K562 (cell line): ENCODE results near the gene IFT25. TPM values are rescaled to one million over a fixed set of nuclear protein-coding genes. Genes with fewer than 3 reads are reported as not detected.
A peak's percentile ranks its signal among the peaks of the same experiment; 100 is the strongest.

ENCODE experiments used
- ATAC-seq: fragments of 200-7000 bp; cut with Tn5 transposase; 3 replicates; pipeline ENCODE4 v1.9.1; 2020; ENCODE audit warnings: moderate library complexity
- BruUV-seq: library from RNA; stranded (reverse); fragments of 400-500 nt; replicated peaks from 2 replicates; lab custom pipeline; 2021; lab: Mats Ljungman, UMichigan
- CTCF ChIA-PET: fragments of 300-600 bp; formaldehyde crosslinking; extraction: SDS; loops from one replicate; lab custom pipeline; 2021; ENCODE audit warnings: low intra/inter-chr PET ratio; lab: Yijun Ruan, JAX
- POLR2A ChIA-PET: fragments of 300-600, 350-650 bp; sonication (Branson Sonifier 250); formaldehyde crosslinking; extraction: SDS; loops from one replicate; lab custom pipeline; 2021; ENCODE audit warnings: antibody characterized with exemption, inconsistent platforms; lab: Yijun Ruan, JAX
- DNase-seq, 4 experiments: peaks; one replicate each; pipeline versions ENCODE4 v3.0.0 to v3.0.0-alpha.2; 2011 to 2018; ENCODE audit warnings: low spot score in 3 of 4, mixed read lengths in 3 of 4; ENCODE audit errors: extremely low read depth in 1 of 4
- FAIRE-seq: peaks from 2 replicates; lab custom pipeline; 2011; peaks lifted over from hg19 to GRCh38; lab: Jason Lieb, UNC
- H2AFZ ChIP-seq: 2 replicates; pipeline ENCODE4 v1.6.0; 2011; ENCODE audit warnings: low read depth, low read length, control low read depth, inconsistent platforms
- H3K27ac ChIP-seq: fragments of 200-600 bp; 3 replicates; pipeline ENCODE4 v1.8.0; 2011; ENCODE audit warnings: low read depth, mild to moderate bottlenecking, control low read depth, inconsistent platforms, low read length, moderate library complexity, mixed read lengths; ENCODE audit errors: extremely low read depth
- H3K27me3 ChIP-seq, 2 experiments: fragments of 300-600 bp in 1 of 2; 2 replicates in 1 of 2; 3 replicates in 1 of 2; pipeline versions ENCODE4 v1.6.0 to v1.8.0; 2011; ENCODE audit warnings: inconsistent platforms in 2 of 2, low read length in 2 of 2, mild to moderate bottlenecking in 1 of 2, mixed read lengths in 1 of 2, moderate library complexity in 1 of 2; ENCODE audit not compliant: control insufficient read depth in 2 of 2, insufficient read depth in 2 of 2
- H3K36me3 ChIP-seq: fragments of 300-600 bp; 3 replicates; pipeline ENCODE4 v1.8.0; 2011; ENCODE audit warnings: mild to moderate bottlenecking, low read length, inconsistent platforms; ENCODE audit not compliant: control insufficient read depth, insufficient read depth
- H3K4me1 ChIP-seq, 2 experiments: fragments of 200-600 bp in 1 of 2; replicated peaks in 1 of 2; 2 replicates in 1 of 2; 3 replicates in 1 of 2; pipeline versions ENCODE4 v1.5.1 to v1.8.0; 2011; ENCODE audit warnings: inconsistent platforms in 2 of 2, low read length in 2 of 2, mild to moderate bottlenecking in 1 of 2, mixed read lengths in 1 of 2, moderate library complexity in 1 of 2; ENCODE audit not compliant: control insufficient read depth in 2 of 2, insufficient read depth in 2 of 2
- H3K4me2 ChIP-seq: 2 replicates; pipeline ENCODE4 v1.6.1; 2011; ENCODE audit warnings: low read length, control low read depth, inconsistent platforms, mixed read lengths; ENCODE audit not compliant: insufficient read depth
- H3K4me3 ChIP-seq: fragments of 200-600 bp; sonication (generic), shearing (Covaris generic); 2 replicates; pipeline ENCODE4 v1.5.1; 2016; ENCODE audit warnings: control low read depth, inconsistent platforms
- H3K79me2 ChIP-seq: fragments of 200-600 bp; 3 replicates; pipeline ENCODE4 v1.8.0; 2011; ENCODE audit warnings: low read length, inconsistent platforms; ENCODE audit not compliant: control insufficient read depth, insufficient read depth
- H3K9ac ChIP-seq, 2 experiments: 2 replicates each; pipeline versions ENCODE4 v1.6.0 to v1.6.1; 2011; ENCODE audit warnings: low read depth in 2 of 2, low read length in 2 of 2, control low read depth in 1 of 2, inconsistent platforms in 1 of 2, mild to moderate bottlenecking in 1 of 2, mixed read lengths in 1 of 2; ENCODE audit not compliant: insufficient read depth in 1 of 2
- H3K9me1 ChIP-seq: one replicate; pipeline ENCODE4 v1.6.0; 2011; ENCODE audit warnings: inconsistent platforms, mild to moderate bottlenecking, low read length, moderate library complexity; ENCODE audit not compliant: control insufficient read depth, insufficient read depth
- H3K9me3 ChIP-seq: replicated peaks from 2 replicates; pipeline ENCODE4 v1.5.1; 2011; ENCODE audit warnings: low read depth, low read length, inconsistent platforms; ENCODE audit not compliant: control insufficient read depth, insufficient read depth
- H4K20me1 ChIP-seq: replicated peaks from 2 replicates; pipeline ENCODE4 v1.6.1; 2011; ENCODE audit warnings: low read length, inconsistent platforms, mixed read lengths; ENCODE audit not compliant: control insufficient read depth, insufficient read depth
- BDP1 ChIP-seq: IDR thresholded peaks from 3 replicates; pipeline ENCODE4 v1.6.1; 2011; ENCODE audit not compliant: insufficient read length, insufficient read depth
- BHLHE40 ChIP-seq: IDR thresholded peaks from 2 replicates; pipeline ENCODE4 v1.6.1; 2011; ENCODE audit warnings: low read length, improper control_type of control experiment
- CBFA2T3 ChIP-seq: fragments of 450-650 bp; IDR thresholded peaks from 2 replicates; pipeline ENCODE4 v1.6.1; 2017
- ESRRA ChIP-seq: fragments of 450-650 bp; IDR thresholded peaks from 2 replicates; pipeline ENCODE4 v1.6.1; 2014; ENCODE audit warnings: low read depth, mild to moderate bottlenecking, moderate library complexity, borderline replicate concordance
- ETS2 ChIP-seq: IDR thresholded peaks from 2 replicates; pipeline ENCODE4 v1.6.1; 2016; ENCODE audit warnings: borderline replicate concordance, missing genetic modification characterization, mild to moderate bottlenecking, moderate library complexity, missing compliant biosample characterization; ENCODE audit not compliant: poor library complexity, severe bottlenecking
- GATAD2A ChIP-seq: fragments of 450-650 bp; IDR thresholded peaks from 2 replicates; pipeline ENCODE4 v1.6.1; 2017
- KDM5B ChIP-seq: fragments of 200-600 bp; sonication (generic); IDR thresholded peaks from 2 replicates; pipeline ENCODE4 v1.6.1; 2012; ENCODE audit warnings: low read depth, mild to moderate bottlenecking, moderate library complexity, low read length, control low read depth, inconsistent platforms; ENCODE audit not compliant: insufficient replicate concordance
- MCM3 ChIP-seq: fragments of 450-650 bp; IDR thresholded peaks from 2 replicates; pipeline ENCODE4 v1.6.1; 2016
- MTA1 ChIP-seq: fragments of 450-650 bp; IDR thresholded peaks from 2 replicates; pipeline ENCODE4 v1.6.1; 2017; ENCODE audit warnings: borderline replicate concordance
- MYC ChIP-seq, 2 experiments: fragments of 250-450 bp in 1 of 2; sonication (Bioruptor Pico) in 1 of 2; IDR thresholded peaks; 2 replicates each; pipeline versions ENCODE4 v1.5.1 to v1.6.1; 2012 to 2021; ENCODE audit warnings: low read depth in 2 of 2, borderline replicate concordance in 1 of 2, improper control_type of control experiment in 1 of 2, low read length in 1 of 2, mild to moderate bottlenecking in 1 of 2, moderate library complexity in 1 of 2
- YY1 ChIP-seq, 3 experiments: IDR thresholded peaks; 2 replicates each; pipeline ENCODE4 v1.6.1; 2011; ENCODE audit warnings: low read length in 2 of 3, mild to moderate bottlenecking in 2 of 3, moderate library complexity in 2 of 3, borderline replicate concordance in 1 of 3, control low read depth in 1 of 3, low read depth in 1 of 3; ENCODE audit not compliant: insufficient read depth in 3 of 3, insufficient replicate concordance in 2 of 3, control insufficient read depth in 1 of 3, insufficient read length in 1 of 3; ENCODE audit errors: extremely low read depth in 1 of 3
- ZNF354B ChIP-seq: fragments of 250-450 bp; sonication (Bioruptor Pico); IDR thresholded peaks from 2 replicates; pipeline ENCODE4 v1.4.0; 2020
- ZNF561 ChIP-seq: fragments of 450-650 bp; formaldehyde crosslinking; conservative IDR thresholded peaks from 2 replicates; pipeline ENCODE4 v1.4.0; 2020; ENCODE audit warnings: mild to moderate bottlenecking, moderate library complexity
- ZNF778 ChIP-seq: fragments of 450-650 bp; formaldehyde crosslinking; IDR thresholded peaks from 2 replicates; pipeline ENCODE4 v1.4.0; 2020; ENCODE audit warnings: mild to moderate bottlenecking, moderate library complexity
- WGBS: fragments of 100-300 bp; shearing (Covaris generic); methylation state at CpG from one replicate; pipeline ENCODE4 v1.1.6; 2016; ENCODE audit warnings: low coverage, mixed read lengths; ENCODE audit not compliant: insufficient coverage; ENCODE audit errors: missing lambda C conversion rate; 5-methylcytosine and 5-hydroxymethylcytosine counted together
- in situ Hi-C: fragments of 300-500 bp; cut with MboI; formaldehyde crosslinking; loops from 4 replicates; pipeline ENCODE4 v1.15.0; 2018; ENCODE audit warnings: inconsistent platforms, mixed read lengths
- intact Hi-C: fragments of 100-400 bp; cut with micrococcal nuclease; formaldehyde crosslinking; loops from 2 replicates; pipeline ENCODE4 v1.14.2; 2022
- polyA plus RNA-seq, 8 experiments: library from polyadenylated mRNA; depleted of rRNA in 4 of 8; stranded (reverse) in 5 of 8; unstranded in 3 of 8; fragments of >200 nt; fragmentation: Nextera tagmentation in 2 of 8; fragmentation: Illumina TruSeq in 1 of 8; extraction: Ambion mirVana in 2 of 8; extraction: Trizol in 1 of 8; gene quantifications; 2 replicates each; pipeline versions ENCODE4 v1.2.1 to v1.2.3, GENCODE V29; 2011 to 2014; ENCODE audit warnings: inconsistent platforms in 1 of 8, missing spikeins in 1 of 8
- total RNA-seq, 7 experiments: library from RNA; depleted of rRNA in 6 of 7; stranded (reverse); fragments of >200 nt in 6 of 7; fragmentation: Illumina TruSeq in 2 of 7; extraction: Trizol in 2 of 7; gene quantifications; 2 replicates each; pipeline versions ENCODE4 v1.2.1 to v1.2.3, GENCODE V29; 2011 to 2021; ENCODE audit warnings: low replicate concordance in 1 of 7
- TF ChIP-seq, protein P1 (sequence below): fragments of 250-450 bp; sonication (Bioruptor Pico); IDR thresholded peaks from 2 replicates; pipeline ENCODE4 v1.4.0; 2020; ENCODE audit warnings: mild to moderate bottlenecking, moderate library complexity, borderline replicate concordance
- TF ChIP-seq, protein P2 (sequence below): fragments of 250-450 bp; sonication (Bioruptor Pico); IDR thresholded peaks from 2 replicates; pipeline ENCODE4 v1.8.0; 2022; ENCODE audit warnings: inconsistent platforms

Gene IFT25
- total and polyA plus RNA-seq, 9 of the 15 experiments (the other 6 are each of a cell fraction or from before 2014, with no cell fraction given) = 93.6 to 209 (median 167) TPM

DNA sequence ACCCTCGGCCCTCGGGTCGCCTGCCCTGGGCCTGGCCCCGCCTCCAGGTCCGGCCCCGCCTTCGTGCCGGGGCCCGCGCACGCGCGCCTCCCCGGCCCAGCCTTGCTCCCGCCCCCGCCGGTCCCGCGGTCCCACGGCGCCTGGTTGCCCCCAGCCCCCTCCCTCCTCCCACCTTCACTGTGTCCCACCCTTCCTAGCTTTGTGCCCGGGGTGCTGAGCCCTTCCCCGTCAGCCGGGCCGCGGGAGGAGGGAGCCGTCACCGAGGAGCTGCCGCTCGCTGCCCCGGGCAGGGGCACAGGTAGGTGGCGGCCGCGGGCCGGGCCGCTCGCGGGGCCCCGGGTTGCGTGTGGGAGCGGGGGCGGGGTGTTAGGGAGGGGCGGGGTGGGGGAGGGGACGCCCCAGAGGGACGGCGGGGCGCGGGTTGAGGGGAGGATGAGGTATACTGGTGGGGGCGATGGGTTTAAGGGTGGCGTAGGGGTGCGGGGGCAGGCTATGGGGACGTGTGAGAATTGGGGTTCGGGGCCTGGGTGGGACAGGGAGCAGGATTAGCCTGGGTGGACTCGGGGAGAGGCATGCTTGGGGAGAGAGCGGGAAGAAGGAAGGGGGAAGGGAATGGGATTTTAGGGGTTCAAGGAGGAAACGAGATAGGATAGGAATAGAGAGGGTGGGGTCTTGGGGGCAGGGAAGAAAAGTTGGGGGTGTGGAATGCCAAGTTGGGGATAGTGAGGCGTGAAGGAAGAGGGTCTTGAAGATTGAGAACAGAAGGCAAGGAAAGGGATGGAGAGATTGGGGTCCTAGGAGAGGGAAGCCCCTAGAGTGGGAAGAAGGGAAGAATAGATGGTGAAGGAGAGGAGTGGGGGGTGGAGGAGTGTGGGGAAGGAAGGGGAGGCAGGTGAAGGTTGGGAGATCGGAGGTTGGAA lies 1.0 kb upstream of the IFT25 start, which contains the start of gene LRRC42:
Gene LRRC42 (plus strand): TSS at position 99 of the 920 bp plus-strand sequence. CDS start 5,650 bp downstream, outside the sequence.
- peaks cover 27 to 29% of the 10 kb centered on the region in 2 experiments for H3K4me1 ChIP-seq
- no TSS peak for BruUV-seq
- H2AFZ ChIP-seq = peak within 1 kb of the TSS; percentile 93
- H3K36me3 ChIP-seq = peaks cover 33% of the 10 kb centered on the region
- H4K20me1 ChIP-seq = peaks cover 14% of the 10 kb centered on the region
- ChIA-PET POLR2A (interaction anchor here (1.3 kb wide), 1 partner anchor 108 kb away, joined by 4 read pairs; the partner anchor contains the start of gene NDC1), CTCF (interaction anchor here (1.1 kb wide), 1 partner anchor 67 kb away, joined by 3 read pairs; no protein-coding TSS in a partner anchor)
- no peaks in the 10 kb centered on the region for H3K9me1 ChIP-seq
- H3K79me2 ChIP-seq = peaks cover 79% of the 10 kb centered on the region
- no peak for FAIRE-seq
- H3K27ac ChIP-seq = peak within 1 kb of the TSS; percentile 91
- peak; percentile 82 for ATAC-seq
- peak within 1 kb of the TSS; percentile 91 for H3K4me2 ChIP-seq
- in situ Hi-C loops (no loop called here), intact Hi-C loops (loop anchor here (5.0 to 10.0 kb wide), 2 partner anchors 106 to 462 kb away; partner anchors contain the start of genes TCEANC2 and TMEM59)
- peak within 1 kb of the TSS; percentile 84 to 97 for H3K9ac ChIP-seq
- no peaks in the 10 kb centered on the region for H3K9me3 ChIP-seq
- no peaks in the 10 kb centered on the region for H3K27me3 ChIP-seq
- H3K4me3 ChIP-seq = peak within 1 kb of the TSS; percentile 88
- peak; percentile 91 to 99 (median 99) for DNase-seq
- under 1% methylated on average over 39 of the region's 58 CpGs for WGBS
- TF ChIP-seq YY1 (IDR thresholded peaks at IDR 0.05; ENCODE audit: borderline replicate concordance in 1 of 3, control insufficient read depth in 1 of 3, extremely low read depth in 1 of 3, insufficient read depth in 3 of 3, insufficient read length in 1 of 3, insufficient replicate concordance in 2 of 3, low read depth in 1 of 3, low read length in 2 of 3) (no peak), ZNF561 (no peak), BDP1 (no peak), ZNF778 (CRISPR knock-in tag) (no peak), MCM3 (no peak), ESRRA (no peak), KDM5B (peak; percentile 23), MYC (IDR thresholded peaks at IDR 0.05; ENCODE audit: low read depth, low read length) (0 out of 2 replicates have a peak, but pooled peaks have one; percentile 20), MYC (CRISPR knock-in tag; IDR thresholded peaks at IDR 0.05; ENCODE audit: borderline replicate concordance, low read depth) (no peak), GATAD2A (peak; percentile 98), ETS2 (tag) (no peak), ZNF354B (CRISPR knock-in tag) (no peak), MTA1 (no peak), CBFA2T3 (no peak), BHLHE40 (no peak)
- TF ChIP-seq, protein P1, sequence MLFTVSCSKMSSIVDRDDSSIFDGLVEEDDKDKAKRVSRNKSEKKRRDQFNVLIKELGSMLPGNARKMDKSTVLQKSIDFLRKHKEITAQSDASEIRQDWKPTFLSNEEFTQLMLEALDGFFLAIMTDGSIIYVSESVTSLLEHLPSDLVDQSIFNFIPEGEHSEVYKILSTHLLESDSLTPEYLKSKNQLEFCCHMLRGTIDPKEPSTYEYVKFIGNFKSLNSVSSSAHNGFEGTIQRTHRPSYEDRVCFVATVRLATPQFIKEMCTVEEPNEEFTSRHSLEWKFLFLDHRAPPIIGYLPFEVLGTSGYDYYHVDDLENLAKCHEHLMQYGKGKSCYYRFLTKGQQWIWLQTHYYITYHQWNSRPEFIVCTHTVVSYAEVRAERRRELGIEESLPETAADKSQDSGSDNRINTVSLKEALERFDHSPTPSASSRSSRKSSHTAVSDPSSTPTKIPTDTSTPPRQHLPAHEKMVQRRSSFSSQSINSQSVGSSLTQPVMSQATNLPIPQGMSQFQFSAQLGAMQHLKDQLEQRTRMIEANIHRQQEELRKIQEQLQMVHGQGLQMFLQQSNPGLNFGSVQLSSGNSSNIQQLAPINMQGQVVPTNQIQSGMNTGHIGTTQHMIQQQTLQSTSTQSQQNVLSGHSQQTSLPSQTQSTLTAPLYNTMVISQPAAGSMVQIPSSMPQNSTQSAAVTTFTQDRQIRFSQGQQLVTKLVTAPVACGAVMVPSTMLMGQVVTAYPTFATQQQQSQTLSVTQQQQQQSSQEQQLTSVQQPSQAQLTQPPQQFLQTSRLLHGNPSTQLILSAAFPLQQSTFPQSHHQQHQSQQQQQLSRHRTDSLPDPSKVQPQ (CRISPR knock-in tag) = no peak
- TF ChIP-seq, protein P2, sequence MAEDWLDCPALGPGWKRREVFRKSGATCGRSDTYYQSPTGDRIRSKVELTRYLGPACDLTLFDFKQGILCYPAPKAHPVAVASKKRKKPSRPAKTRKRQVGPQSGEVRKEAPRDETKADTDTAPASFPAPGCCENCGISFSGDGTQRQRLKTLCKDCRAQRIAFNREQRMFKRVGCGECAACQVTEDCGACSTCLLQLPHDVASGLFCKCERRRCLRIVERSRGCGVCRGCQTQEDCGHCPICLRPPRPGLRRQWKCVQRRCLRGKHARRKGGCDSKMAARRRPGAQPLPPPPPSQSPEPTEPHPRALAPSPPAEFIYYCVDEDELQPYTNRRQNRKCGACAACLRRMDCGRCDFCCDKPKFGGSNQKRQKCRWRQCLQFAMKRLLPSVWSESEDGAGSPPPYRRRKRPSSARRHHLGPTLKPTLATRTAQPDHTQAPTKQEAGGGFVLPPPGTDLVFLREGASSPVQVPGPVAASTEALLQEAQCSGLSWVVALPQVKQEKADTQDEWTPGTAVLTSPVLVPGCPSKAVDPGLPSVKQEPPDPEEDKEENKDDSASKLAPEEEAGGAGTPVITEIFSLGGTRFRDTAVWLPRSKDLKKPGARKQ (CRISPR knock-in tag) = no peak
